BLaER1 treated with 17β-estradiol and CSF1 and Interleukin-3, amounts not matched to agents 10 nM and 100 nM (cell line): ENCODE measurements around the gene S100A4.

Source experiments
- H3K27ac ChIP-seq, 11 experiments: shearing (Covaris generic); formaldehyde crosslinking; 2 replicates each; pipeline ENCODE4 v1.8.1; 2022
- H3K27me3 ChIP-seq, 11 experiments: shearing (Covaris generic); formaldehyde crosslinking; 2 replicates each; pipeline ENCODE4 v1.8.1; 2022
- H3K36me3 ChIP-seq, 11 experiments: shearing (Covaris generic); formaldehyde crosslinking; 2 replicates each; pipeline ENCODE4 v1.8.1; 2022
- H3K4me1 ChIP-seq, 10 experiments: shearing (Covaris generic); formaldehyde crosslinking; 2 replicates each; pipeline ENCODE4 v1.8.1; 2022
- H3K4me2 ChIP-seq, 11 experiments: shearing (Covaris generic); formaldehyde crosslinking; 2 replicates each; pipeline ENCODE4 v1.8.1; 2022
- H3K4me3 ChIP-seq, 10 experiments: shearing (Covaris generic); formaldehyde crosslinking; 2 replicates each; pipeline ENCODE4 v1.8.1; 2022
- H3K9ac ChIP-seq, 11 experiments: shearing (Covaris generic); formaldehyde crosslinking; 2 replicates each; pipeline ENCODE4 v1.8.1; 2022
- H3K9me3 ChIP-seq, 11 experiments: shearing (Covaris generic); formaldehyde crosslinking; replicated peaks in 1 of 11; 2 replicates each; pipeline ENCODE4 v1.8.1; 2022
- H4K20me1 ChIP-seq, 11 experiments: shearing (Covaris generic); formaldehyde crosslinking; 2 replicates each; pipeline ENCODE4 v1.8.1; 2022
- Cebpa-rat ChIP-seq, 11 experiments: shearing (Covaris generic); IDR thresholded peaks; 2 replicates each; pipeline ENCODE4 v1.8.1; 2022

Gene S100A4

DNA sequence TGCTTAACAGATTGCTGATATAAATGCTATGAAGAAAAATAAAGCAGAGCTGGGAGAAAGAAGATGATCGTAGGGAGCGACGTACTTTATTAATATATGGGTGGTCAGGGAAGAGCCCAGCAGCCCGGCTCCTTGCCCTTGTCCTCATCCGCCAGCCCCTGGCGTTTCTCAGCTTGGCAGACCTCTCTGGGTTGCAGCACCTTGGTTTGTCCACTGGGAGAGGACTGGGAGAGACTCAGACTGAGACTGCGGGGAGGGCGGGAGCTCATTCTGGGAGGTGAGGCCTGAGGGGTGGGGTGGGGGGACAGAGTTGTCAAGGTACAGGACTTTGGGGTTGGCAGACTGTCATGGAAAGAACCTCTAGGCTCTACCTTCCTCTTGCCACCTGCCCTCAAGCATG, 6.7 kb upstream of the S100A4 start:
- Histone ChIP-seq H3K9me3 (no peaks in the 10 kb centered on the region), H3K36me3 (no peaks in the 10 kb centered on the region), H3K27me3 (no peaks in the 10 kb centered on the region), H3K4me3 (no peak overlapping the region), H3K4me1 (peaks cover 59 to 84% (median 67%) of the 10 kb centered on the region in 10 experiments), H3K9ac (no peak overlapping the region), H4K20me1 (no peaks in the 10 kb centered on the region), H3K4me2 (peak overlapping the region in 1 of 11 experiments; percentile 96; a peak in 1 of 22 replicates), H3K27ac (no peak overlapping the region)
- TF ChIP-seq Cebpa-rat (IDR thresholded peaks at IDR 0.05) = no peak

DNA sequence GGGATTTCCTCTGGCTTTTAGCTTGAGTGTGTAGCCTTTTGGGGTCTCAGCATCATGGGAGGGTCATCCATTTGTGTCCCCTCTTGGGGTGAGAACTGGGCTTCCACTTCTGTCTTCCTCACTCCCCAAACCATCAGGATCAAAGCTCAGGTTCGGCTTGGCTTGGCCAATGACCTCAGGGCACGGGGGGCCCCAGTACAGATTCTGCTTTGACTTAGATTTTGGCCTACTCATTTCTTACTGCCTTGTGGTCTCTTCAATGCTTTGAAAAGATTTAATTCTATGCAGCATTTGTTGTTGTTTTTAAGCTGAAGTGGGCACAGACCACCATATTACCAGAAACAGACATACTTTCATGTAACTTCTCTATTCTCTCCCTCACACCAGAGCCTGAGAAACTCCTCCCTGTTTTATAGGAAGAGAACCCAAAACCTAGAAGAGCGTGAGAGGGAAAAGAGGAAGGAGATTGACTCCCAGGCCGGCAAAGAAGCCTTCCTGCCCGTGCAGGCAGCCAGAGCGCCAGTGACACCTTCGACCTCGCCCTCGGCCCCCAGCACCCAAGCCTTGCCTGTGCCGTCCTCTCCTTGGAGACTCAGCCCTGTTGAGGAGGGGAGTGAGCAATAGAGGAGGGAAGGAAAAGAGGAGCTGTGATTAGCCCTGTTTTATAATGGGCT, 5.4 kb upstream of the S100A4 start:
- Histone ChIP-seq H3K4me1 (peaks cover 73 to 90% (median 81%) of the 10 kb centered on the region in 10 experiments), H4K20me1 (no peaks in the 10 kb centered on the region), H3K27ac (peak overlapping the region in 9 of 11 experiments; percentile 24 to 80 (median 64); a peak in 17 of 22 replicates), H3K9me3 (no peaks in the 10 kb centered on the region), H3K36me3 (no peaks in the 10 kb centered on the region), H3K4me2 (peak overlapping the region; percentile 86 to 100 (median 95)), H3K9ac (peak overlapping the region in 5 of 11 experiments; percentile 4 to 32 (median 9); a peak in 5 of 22 replicates), H3K4me3 (no peak overlapping the region), H3K27me3 (no peaks in the 10 kb centered on the region)
- TF ChIP-seq Cebpa-rat (IDR thresholded peaks at IDR 0.05) = no peak

DNA sequence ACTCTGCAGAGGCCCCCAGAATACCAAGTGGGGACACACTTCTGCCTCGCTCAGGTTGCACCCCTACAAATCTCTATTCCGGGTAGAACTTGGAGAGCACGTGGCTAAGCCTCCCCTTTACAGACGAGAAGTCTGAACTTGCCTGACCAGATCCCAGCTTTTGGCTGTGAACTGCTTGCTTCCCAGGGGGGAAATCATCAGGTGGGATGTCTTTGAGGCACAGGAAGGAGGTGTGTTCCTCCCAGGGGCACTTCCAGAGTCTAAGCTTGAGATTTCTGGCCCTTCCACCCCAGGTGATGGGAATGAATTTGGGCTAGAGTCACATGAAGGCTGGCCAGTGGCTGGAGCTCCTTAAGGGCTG, 4.8 kb upstream of the S100A4 start:
- H3K9ac ChIP-seq = peak overlapping the region in 4 of 11 experiments; percentile 3 to 23 (median 4); a peak in 3 of 22 replicates
- H3K4me3 ChIP-seq = no peak overlapping the region
- H4K20me1 ChIP-seq = 0 out of 22 replicates have a peak, but pooled peaks cover 0 to under 1% (median 0%) of the 10 kb centered on the region in 11 experiments
- H3K4me2 ChIP-seq = peak overlapping the region; percentile 86 to 100 (median 95)
- no peak for TF ChIP-seq Cebpa-rat (IDR thresholded peaks at IDR 0.05)
- no peaks in the 10 kb centered on the region for H3K27me3 ChIP-seq
- H3K36me3 ChIP-seq = no peaks in the 10 kb centered on the region
- H3K9me3 ChIP-seq = no peaks in the 10 kb centered on the region
- H3K4me1 ChIP-seq = peaks cover 79 to 96% (median 86%) of the 10 kb centered on the region in 10 experiments
- peak overlapping the region in 9 of 11 experiments; percentile 24 to 80 (median 64); a peak in 16 of 22 replicates for H3K27ac ChIP-seq

DNA sequence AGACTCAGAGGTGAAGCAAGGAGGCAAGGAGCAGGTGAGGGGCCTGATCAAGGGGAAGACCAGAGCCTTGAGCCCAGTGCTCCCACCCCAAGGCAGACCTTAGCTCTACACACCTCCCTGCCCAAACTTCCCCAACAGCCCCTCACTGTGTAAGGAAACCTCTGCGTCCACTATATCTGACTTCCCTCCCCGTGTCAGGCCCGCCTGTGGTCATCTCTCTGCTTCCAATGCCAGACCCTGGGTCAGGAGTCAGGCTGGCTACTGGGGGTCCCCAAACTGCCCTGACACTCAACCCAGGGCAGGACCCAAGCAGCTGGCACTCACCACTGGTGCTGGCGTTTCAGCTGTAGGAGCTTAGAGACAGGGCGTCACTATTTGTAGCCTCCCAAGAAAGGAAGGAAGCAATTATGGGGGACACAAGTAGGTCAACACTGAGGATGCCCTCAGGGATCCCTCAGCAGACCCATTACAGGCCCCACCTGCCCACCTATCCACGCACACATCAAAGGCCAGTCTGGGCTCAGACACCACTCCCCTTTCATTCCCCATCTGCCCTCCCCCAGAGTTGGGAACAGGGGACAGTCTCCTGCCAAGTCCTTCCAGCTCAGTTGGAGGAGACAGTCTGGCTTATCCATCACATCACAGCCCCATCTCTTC, 4.3 kb upstream of the S100A4 start:
- Histone ChIP-seq H3K4me3 (no peak overlapping the region), H3K27me3 (no peaks in the 10 kb centered on the region), H3K4me2 (peak overlapping the region; percentile 86 to 100 (median 95)), H3K36me3 (peaks cover 0 to under 1% (median 0%) of the 10 kb centered on the region in 11 experiments; a peak in 1 of 22 replicates), H3K27ac (peak overlapping the region in 8 of 11 experiments; percentile 24 to 80 (median 64); a peak in 13 of 22 replicates), H4K20me1 (peaks cover 0 to 6% (median 0%) of the 10 kb centered on the region in 11 experiments; a peak in 6 of 22 replicates), H3K4me1 (peaks cover 83 to 97% (median 88%) of the 10 kb centered on the region in 10 experiments), H3K9me3 (no peaks in the 10 kb centered on the region), H3K9ac (peak overlapping the region in 1 of 11 experiments; percentile 1; a peak in 1 of 22 replicates)
- no peak for TF ChIP-seq Cebpa-rat (IDR thresholded peaks at IDR 0.05)

DNA sequence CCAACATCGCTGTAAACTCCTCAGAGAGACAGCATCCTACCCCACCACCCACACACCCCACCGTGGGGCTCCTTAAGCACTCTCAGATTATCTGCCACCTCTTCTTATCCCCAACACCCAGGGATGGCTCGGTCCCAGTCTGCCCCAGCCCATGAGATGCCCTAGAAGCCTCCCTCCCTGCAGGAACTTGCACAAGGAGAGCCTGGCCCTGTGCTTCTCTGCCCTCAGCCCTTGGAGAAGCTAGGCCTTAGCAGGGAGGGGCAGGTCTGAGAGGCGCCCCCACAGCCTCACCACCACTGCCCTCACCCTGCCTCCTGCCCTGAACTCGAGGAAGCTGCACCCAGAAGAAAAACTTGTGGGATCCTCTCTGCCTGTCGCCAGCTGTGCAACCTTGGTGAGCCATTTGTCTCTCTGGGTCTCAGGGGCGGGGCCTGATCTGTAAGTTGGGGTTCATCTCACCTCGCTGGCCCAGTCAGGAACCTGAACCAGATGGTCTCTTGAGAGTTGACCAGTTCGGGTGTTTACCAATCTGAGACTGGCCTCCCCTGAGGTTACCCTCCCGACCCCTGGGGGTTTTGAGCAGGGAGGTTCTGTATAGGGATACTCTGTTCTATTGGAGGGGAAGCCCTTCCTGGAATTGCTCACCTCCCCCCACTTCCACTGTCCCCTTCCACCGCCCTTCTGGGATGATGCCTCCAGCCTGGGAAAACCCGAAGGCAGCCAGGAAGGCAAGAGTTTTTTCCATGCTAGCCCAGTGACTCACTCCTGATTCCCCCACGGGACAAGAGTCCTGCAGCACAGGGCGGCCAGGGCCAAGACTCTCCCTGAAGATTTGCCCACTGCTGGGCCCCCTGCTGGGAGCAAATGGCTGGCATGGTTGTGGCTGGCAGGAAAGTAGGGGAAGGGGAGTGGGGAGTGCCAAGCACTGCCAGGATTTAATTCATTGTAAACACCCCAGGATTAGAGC, 3.4 kb upstream of the S100A4 start, which contains the start of gene S100A3:
S100A3 (minus strand) TSS at position 537 of the 967 bp plus-strand sequence. CDS start 773 bp downstream, outside the sequence.
- TF ChIP-seq Cebpa-rat (IDR thresholded peaks at IDR 0.05) = no peak
- Histone ChIP-seq H3K36me3 (peaks cover 0 to 9% (median 6%) of the 10 kb centered on the region in 11 experiments; a peak in 12 of 22 replicates), H3K4me2 (peak within 1 kb of the TSS; percentile 86 to 100 (median 95)), H3K4me1 (peaks cover 83 to 97% (median 88%) of the 10 kb centered on the region in 10 experiments), H3K27ac (peak within 1 kb of the TSS in 8 of 11 experiments; percentile 38 to 83 (median 67); a peak in 14 of 22 replicates), H3K27me3 (no peaks in the 10 kb centered on the region), H3K4me3 (no peak within 1 kb of the TSS), H3K9ac (peak within 1 kb of the TSS in 7 of 11 experiments; percentile 1 to 43 (median 24); a peak in 7 of 22 replicates), H3K9me3 (no peaks in the 10 kb centered on the region), H4K20me1 (peaks cover 0 to 14% (median 0%) of the 10 kb centered on the region in 11 experiments; a peak in 6 of 22 replicates)

DNA sequence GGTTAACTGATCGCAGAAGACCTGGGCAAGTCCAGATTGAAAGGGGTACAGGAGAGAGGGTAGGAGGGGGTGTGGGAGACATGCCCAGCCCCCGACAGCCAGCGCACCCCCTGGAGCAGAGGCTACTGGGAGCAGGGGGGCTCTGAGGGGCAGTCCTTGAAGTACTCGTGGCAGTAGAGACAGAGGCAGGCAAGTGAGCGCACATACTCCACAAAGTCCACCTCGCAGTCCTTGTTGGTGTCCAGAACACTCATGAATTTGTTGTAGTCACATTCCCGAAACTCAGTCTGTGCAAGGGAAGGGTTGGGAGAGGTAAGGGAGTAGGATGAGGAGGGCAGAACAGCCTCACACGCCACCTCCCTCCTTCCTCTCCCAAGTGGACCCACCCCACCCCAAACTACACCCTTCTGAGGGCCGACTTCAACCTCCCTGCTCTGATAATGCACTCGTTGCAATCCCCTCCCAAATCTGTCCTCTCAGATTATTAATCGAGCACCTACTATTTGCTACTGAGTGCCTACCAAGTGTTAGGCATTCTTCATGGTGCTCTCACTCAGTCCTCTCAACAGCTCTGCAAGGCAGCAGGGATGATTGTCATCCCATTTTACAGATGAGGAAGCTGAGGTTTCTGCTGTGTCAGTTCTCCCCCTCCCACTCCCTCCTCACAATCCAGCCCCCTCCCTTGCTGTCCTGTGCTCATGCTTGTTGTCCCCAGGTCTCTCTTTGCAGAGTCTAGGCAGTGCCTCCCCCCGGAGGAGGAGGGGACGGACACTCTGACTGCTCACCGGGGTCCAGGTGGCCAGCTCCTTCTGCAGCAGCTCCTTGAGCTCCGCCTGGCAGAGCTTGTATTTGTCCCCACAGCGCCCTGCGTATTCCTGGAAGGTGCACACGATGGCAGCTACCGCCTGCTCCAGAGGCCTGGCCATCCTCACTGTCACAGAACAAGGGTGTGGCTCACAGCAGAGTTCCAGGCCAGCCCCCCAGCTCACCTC, 2.2 kb upstream of the S100A4 start:
- Histone ChIP-seq H3K9me3 (no peaks in the 10 kb centered on the region), H3K4me1 (peaks cover 86 to 97% (median 88%) of the 10 kb centered on the region in 10 experiments), H3K9ac (peak overlapping the region in 9 of 11 experiments; percentile 16 to 79 (median 74); a peak in 16 of 22 replicates), H3K4me2 (peak overlapping the region; percentile 86 to 100 (median 95)), H3K4me3 (no peak overlapping the region), H4K20me1 (peaks cover 0 to 26% (median 0%) of the 10 kb centered on the region in 11 experiments; a peak in 6 of 22 replicates), H3K27me3 (no peaks in the 10 kb centered on the region), H3K36me3 (peaks cover 0 to 20% (median 15%) of the 10 kb centered on the region in 11 experiments; a peak in 13 of 22 replicates), H3K27ac (peak overlapping the region in 9 of 11 experiments; percentile 5 to 85 (median 81); a peak in 15 of 22 replicates)
- no peak for TF ChIP-seq Cebpa-rat (IDR thresholded peaks at IDR 0.05)
